ENCODE data around the gene RXFP4. TPM values are rescaled to one million over a fixed set of nuclear protein-coding genes. Genes with fewer than 3 reads are reported as not detected.

Gene RXFP4
- total and polyA plus RNA-seq, 7 experiments from 2014 or later, result 0.60 to 1.3 TPM; not detected in 5

- ATAC-seq, result peak; percentile 53
- H3K9me3 ChIP-seq (ENCODE audit: control insufficient read depth in 2 of 3, low read length in 3 of 3), result no peaks in the 10 kb centered on the region
- no peaks in the 10 kb centered on the region for H3K27me3 Mint-ChIP-seq
- peaks cover 5 to 17% of the 10 kb centered on the region in 2 donors for H3K4me1 ChIP-seq (ENCODE audit: control insufficient read depth in 2 of 2, insufficient read depth in 2 of 2, low read length in 2 of 2)
- H3K27ac Mint-ChIP-seq, result peak overlapping the region; percentile 90 to 99 (median 96)
- H3K36me3 ChIP-seq (ENCODE audit: control insufficient read depth in 2 of 3, insufficient read depth in 3 of 3, low read length in 3 of 3), result peaks cover 5 to 41% (median 18%) of the 10 kb centered on the region in 3 experiments
- peak in 3 of 9 donors; percentile 11 to 28 (median 28) for DNase-seq
- peak overlapping the region; percentile 73 for H3K4me3 ChIP-seq (ENCODE audit: low read length)
- peaks cover 0 to 18% (median 4%) of the 10 kb centered on the region in 5 donors for H3K36me3 Mint-ChIP-seq
- intact Hi-C loops (cut with micrococcal nuclease), result loop anchor here (1.0 to 10.0 kb wide), 9 partner anchors 17 to 588 kb away; partner anchors contain the start of genes ARHGEF2 (in 2 of the 2), KHDC4 (in 2 of the 2), LAMTOR2 (in 2 of the 2) and RUSC1 (in 2 of the 2)
- H3K27me3 ChIP-seq (ENCODE audit: control insufficient read depth in 2 of 2, insufficient read depth in 2 of 2, low read length in 2 of 2), result no peaks in the 10 kb centered on the region
- H3K4me1 Mint-ChIP-seq, result peaks cover 11 to 42% (median 21%) of the 10 kb centered on the region in 7 donors
- H3K9me3 Mint-ChIP-seq, result no peaks in the 10 kb centered on the region
- H3K27ac ChIP-seq (ENCODE audit: low read depth, low read length), result peak overlapping the region; percentile 80
- POLR2A ChIA-PET, result interaction anchor here (1.8 kb wide), 1 partner anchor 66 kb away, joined by 10 read pairs; no protein-coding TSS in a partner anchor
- CTCF ChIA-PET, result no interaction called here
- H3K4me3 Mint-ChIP-seq, result peak overlapping the region; percentile 85 to 99 (median 96)
Measured at GRCh38 chr1:155910621-155911121, 30.8 kb upstream of the RXFP4 start.

DNA sequence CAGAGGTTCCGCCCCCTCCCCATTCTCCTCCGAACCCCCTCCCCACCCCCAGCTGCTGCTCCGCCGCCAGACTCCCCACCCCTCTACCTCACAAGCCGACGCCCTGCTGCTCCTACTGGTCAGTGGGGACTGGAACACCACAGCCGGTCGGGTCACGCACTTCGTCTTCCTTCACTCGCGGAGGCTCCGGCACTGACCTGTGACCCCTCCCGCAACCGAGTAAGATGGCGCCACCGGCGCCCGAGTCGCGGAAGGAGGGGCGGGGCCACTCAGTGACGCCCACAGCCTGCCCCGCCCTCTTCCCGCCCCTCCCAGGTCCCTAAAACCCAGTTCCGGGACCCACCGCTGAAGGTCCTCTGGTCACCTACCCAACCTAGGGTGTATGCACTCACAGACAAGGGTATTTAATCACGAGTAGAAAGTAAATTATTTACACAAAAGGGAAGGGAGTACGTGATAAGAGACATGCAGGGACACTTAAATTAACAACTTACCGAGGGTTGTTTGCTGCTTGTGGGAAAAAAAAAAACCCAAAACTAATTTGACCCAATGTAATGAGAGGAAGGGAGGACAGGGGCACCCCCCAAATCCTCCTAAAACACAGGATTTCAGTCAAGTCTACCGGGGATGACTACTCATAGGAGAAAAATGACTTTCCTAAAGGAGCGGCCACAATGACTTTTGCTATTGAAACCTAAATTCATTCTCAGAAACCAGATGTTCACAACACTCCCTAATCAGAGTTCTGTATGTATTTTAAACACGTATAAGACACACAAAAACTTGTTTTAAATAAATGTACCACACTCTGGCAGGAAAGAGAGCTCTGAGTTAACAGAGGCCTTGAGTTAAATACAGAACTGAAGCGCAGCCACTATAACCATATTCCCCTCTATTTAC lies 30.0 kb upstream of the RXFP4 start, which contains the start of gene RIT1:
RIT1 (minus strand) TSS at position 194 of the 900 bp plus-strand sequence. CDS start 588 bp downstream, outside the sequence.
- intact Hi-C loops (cut with micrococcal nuclease), result loop anchor here (1.0 to 10.0 kb wide), 9 partner anchors 18 to 589 kb away; partner anchors contain the start of genes ARHGEF2 (in 2 of the 2), KHDC4 (in 2 of the 2), LAMTOR2 (in 2 of the 2) and RUSC1 (in 2 of the 2)
- POLR2A ChIA-PET, result interaction anchor here (1.8 kb wide), 1 partner anchor 65 kb away, joined by 10 read pairs; no protein-coding TSS in a partner anchor

GRCh38 chr1:155912056-155912536 lies 29.3 kb upstream of the RXFP4 start:
- peaks cover 14 to 46% (median 26%) of the 10 kb centered on the region in 3 experiments for H3K36me3 ChIP-seq (ENCODE audit: control insufficient read depth in 2 of 3, insufficient read depth in 3 of 3, low read length in 3 of 3)
- intact Hi-C loops (cut with micrococcal nuclease), result loop anchor here (5.0 to 10.0 kb wide), 2 partner anchors 587 to 590 kb away; partner anchors contain the start of gene RUSC1 (in 2 of the 2)
- no peaks in the 10 kb centered on the region for H3K27me3 ChIP-seq (ENCODE audit: control insufficient read depth in 2 of 2, insufficient read depth in 2 of 2, low read length in 2 of 2)
- POLR2A ChIA-PET, result interaction anchor here (0.7 kb wide), 1 partner anchor 1307 kb away, joined by 4 read pairs; no protein-coding TSS in a partner anchor
- Mint-ChIP-seq H3K9me3 (no peaks in the 10 kb centered on the region), H3K27ac (peak overlapping the region; percentile 90 to 99 (median 96)), H3K4me1 (peaks cover 11 to 38% (median 21%) of the 10 kb centered on the region in 7 donors), H3K36me3 (peaks cover 6 to 31% (median 7%) of the 10 kb centered on the region in 5 donors), H3K27me3 (no peaks in the 10 kb centered on the region), H3K4me3 (peak overlapping the region; percentile 85 to 99 (median 96))
- DNase-seq (no peak), ATAC-seq (no peak)
- H3K4me1 ChIP-seq (ENCODE audit: control insufficient read depth in 2 of 2, insufficient read depth in 2 of 2, low read length in 2 of 2), result peaks cover 5 to 17% of the 10 kb centered on the region in 2 donors
- CTCF ChIA-PET, result interaction anchor here (0.6 kb wide), 1 partner anchor 141 kb away, joined by 3 read pairs; the partner anchor contains the start of gene UBQLN4
- no peak overlapping the region for H3K4me3 ChIP-seq (ENCODE audit: low read length)
- H3K9me3 ChIP-seq (ENCODE audit: control insufficient read depth in 2 of 3, low read length in 3 of 3), result no peaks in the 10 kb centered on the region
- H3K27ac ChIP-seq (ENCODE audit: low read depth, low read length), result peak overlapping the region; percentile 80

More for the DNA sequence above, 30.0 kb upstream of the RXFP4 start, which contains the start of gene RIT1:
- peak; percentile 99 for ATAC-seq
- Histone ChIP-seq H3K4me3 (ENCODE audit: low read length) (peak within 1 kb of the TSS; percentile 73), H3K27ac (ENCODE audit: low read depth, low read length) (peak within 1 kb of the TSS; percentile 80), H3K27me3 (ENCODE audit: control insufficient read depth in 2 of 2, insufficient read depth in 2 of 2, low read length in 2 of 2) (no peaks in the 10 kb centered on the region), H3K4me1 (ENCODE audit: control insufficient read depth in 2 of 2, insufficient read depth in 2 of 2, low read length in 2 of 2) (peaks cover 5 to 17% of the 10 kb centered on the region in 2 donors), H3K9me3 (ENCODE audit: control insufficient read depth in 2 of 3, low read length in 3 of 3) (no peaks in the 10 kb centered on the region), H3K36me3 (ENCODE audit: control insufficient read depth in 2 of 3, insufficient read depth in 3 of 3, low read length in 3 of 3) (peaks cover 9 to 43% (median 20%) of the 10 kb centered on the region in 3 experiments)
- H3K4me3 Mint-ChIP-seq, result peak within 1 kb of the TSS; percentile 85 to 99 (median 96)
- H3K27ac Mint-ChIP-seq, result peak within 1 kb of the TSS; percentile 90 to 99 (median 96)
- CTCF ChIA-PET, result no interaction called here
- H3K36me3 Mint-ChIP-seq, result peaks cover 0 to 24% (median 4%) of the 10 kb centered on the region in 5 donors
- no peaks in the 10 kb centered on the region for H3K27me3 Mint-ChIP-seq
- H3K9me3 Mint-ChIP-seq, result no peaks in the 10 kb centered on the region
- H3K4me1 Mint-ChIP-seq, result peaks cover 11 to 38% (median 21%) of the 10 kb centered on the region in 7 donors
- peak; percentile 68 to 85 (median 76) for DNase-seq

GRCh38 chr1:155913969-155914757 lies 27.3 kb upstream of the RXFP4 start:
- no peak overlapping the region for H3K4me3 ChIP-seq (ENCODE audit: low read length)
- H3K36me3 Mint-ChIP-seq, result peaks cover 9 to 33% (median 18%) of the 10 kb centered on the region in 5 donors
- DNase-seq, result no peak
- peaks cover 27 to 55% (median 42%) of the 10 kb centered on the region in 3 experiments for H3K36me3 ChIP-seq (ENCODE audit: control insufficient read depth in 2 of 3, insufficient read depth in 3 of 3, low read length in 3 of 3)
- H3K9me3 Mint-ChIP-seq, result no peaks in the 10 kb centered on the region
- H3K27me3 ChIP-seq (ENCODE audit: control insufficient read depth in 2 of 2, insufficient read depth in 2 of 2, low read length in 2 of 2), result no peaks in the 10 kb centered on the region
- no peak overlapping the region for H3K4me3 Mint-ChIP-seq
- peaks cover 5 to 17% of the 10 kb centered on the region in 2 donors for H3K4me1 ChIP-seq (ENCODE audit: control insufficient read depth in 2 of 2, insufficient read depth in 2 of 2, low read length in 2 of 2)
- ChIA-PET CTCF (no interaction called here), POLR2A (interaction anchor here (1.7 kb wide), 1 partner anchor 20 kb away, joined by 6 read pairs; the partner anchor contains the start of gene KHDC4)
- intact Hi-C loops (cut with micrococcal nuclease), result loop anchor here (5.0 to 10.0 kb wide), 2 partner anchors 589 to 592 kb away; partner anchors contain the start of gene RUSC1 (in 2 of the 2)
- H3K9me3 ChIP-seq (ENCODE audit: control insufficient read depth in 2 of 3, low read length in 3 of 3), result no peaks in the 10 kb centered on the region
- H3K27me3 Mint-ChIP-seq, result no peaks in the 10 kb centered on the region
- no peak for ATAC-seq
- H3K27ac ChIP-seq (ENCODE audit: low read depth, low read length), result no peak overlapping the region
- peak overlapping the region in 2 of 9 donors; percentile 62 to 64 for H3K27ac Mint-ChIP-seq
- peaks cover 11 to 29% (median 24%) of the 10 kb centered on the region in 7 donors for H3K4me1 Mint-ChIP-seq

- ATAC-seq, result no peak
- H3K4me1 Mint-ChIP-seq, result peaks cover 0 to 15% (median 0%) of the 10 kb centered on the region in 7 donors
Measured at GRCh38 chr1:155918660-155919059, 22.8 kb upstream of the RXFP4 start.

More at GRCh38 chr1:155918660-155919059, 22.8 kb upstream of the RXFP4 start:
- Mint-ChIP-seq H3K36me3 (peaks cover 16 to 59% (median 35%) of the 10 kb centered on the region in 5 donors), H3K4me3 (no peak overlapping the region), H3K27ac (peak overlapping the region in 1 of 9 donors; percentile 22), H3K27me3 (no peaks in the 10 kb centered on the region), H3K9me3 (no peaks in the 10 kb centered on the region)
- Histone ChIP-seq H3K27me3 (ENCODE audit: control insufficient read depth in 2 of 2, insufficient read depth in 2 of 2, low read length in 2 of 2) (no peaks in the 10 kb centered on the region), H3K27ac (ENCODE audit: low read depth, low read length) (no peak overlapping the region), H3K4me1 (ENCODE audit: control insufficient read depth in 2 of 2, insufficient read depth in 2 of 2, low read length in 2 of 2) (no peaks in the 10 kb centered on the region), H3K36me3 (ENCODE audit: control insufficient read depth in 2 of 3, insufficient read depth in 3 of 3, low read length in 3 of 3) (peaks cover 43 to 90% (median 72%) of the 10 kb centered on the region in 3 experiments), H3K4me3 (ENCODE audit: low read length) (no peak overlapping the region), H3K9me3 (ENCODE audit: control insufficient read depth in 2 of 3, low read length in 3 of 3) (no peaks in the 10 kb centered on the region)
- POLR2A ChIA-PET, result interaction anchor here (0.8 to 1.4 kb wide), 3 partner anchors 13 to 65 kb away, joined by 3 to 4 read pairs (median 4); partner anchors contain the start of gene ARHGEF2
- intact Hi-C loops (cut with micrococcal nuclease), result loop anchor here in 1 of 2 donors (10.0 kb wide), 1 partner anchor 594 kb away; the partner anchor contains the start of gene RUSC1
- DNase-seq, result no peak
- CTCF ChIA-PET, result no interaction called here
